ENCODE data around the gene PGM1. TPM values are rescaled to one million over a fixed set of nuclear protein-coding genes. Genes with fewer than 3 reads are reported as not detected.

Gene PGM1
- total and polyA plus RNA-seq, 2 of the 13 experiments (the other 11 are each of a cell fraction or from before 2014, with no cell fraction given) = 51.6 to 105 TPM

DNA sequence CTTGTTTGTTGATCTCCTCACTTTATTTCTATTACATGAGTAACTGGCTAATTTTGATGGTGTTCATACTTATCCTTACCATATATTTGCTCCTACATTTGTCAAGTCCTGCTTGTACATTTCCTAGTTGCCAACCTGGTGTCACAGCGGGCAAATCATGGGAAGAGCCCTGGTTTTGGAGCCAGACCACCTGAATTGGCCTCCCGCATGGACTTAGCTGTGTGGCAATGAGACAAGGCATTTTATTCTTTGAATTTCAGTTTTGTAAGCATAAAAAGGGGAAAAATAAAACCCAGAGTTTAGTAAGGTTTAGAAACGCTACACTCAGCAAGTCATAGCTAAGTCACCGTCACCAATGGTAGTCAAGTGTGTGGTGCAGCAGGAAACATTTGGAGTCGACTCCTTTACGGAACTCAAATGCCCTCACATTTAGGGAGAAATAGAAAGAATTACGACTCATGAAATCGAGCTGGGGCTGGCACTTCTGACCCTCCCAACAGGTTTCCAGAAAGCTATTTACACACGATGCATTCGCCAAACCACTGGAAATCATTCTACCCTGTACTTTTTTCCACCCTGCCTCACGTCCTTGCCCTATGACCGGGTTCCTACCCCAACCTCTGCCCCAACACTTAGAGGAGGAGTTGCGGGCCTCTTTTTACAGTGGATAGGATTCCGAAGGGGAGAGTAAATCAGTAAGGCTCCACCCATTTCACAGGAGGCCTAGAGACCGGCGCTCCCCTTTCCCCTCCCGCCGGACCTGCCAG is 492 bp upstream of the PGM1 start (continued):
- TF ChIP-seq, protein P1, sequence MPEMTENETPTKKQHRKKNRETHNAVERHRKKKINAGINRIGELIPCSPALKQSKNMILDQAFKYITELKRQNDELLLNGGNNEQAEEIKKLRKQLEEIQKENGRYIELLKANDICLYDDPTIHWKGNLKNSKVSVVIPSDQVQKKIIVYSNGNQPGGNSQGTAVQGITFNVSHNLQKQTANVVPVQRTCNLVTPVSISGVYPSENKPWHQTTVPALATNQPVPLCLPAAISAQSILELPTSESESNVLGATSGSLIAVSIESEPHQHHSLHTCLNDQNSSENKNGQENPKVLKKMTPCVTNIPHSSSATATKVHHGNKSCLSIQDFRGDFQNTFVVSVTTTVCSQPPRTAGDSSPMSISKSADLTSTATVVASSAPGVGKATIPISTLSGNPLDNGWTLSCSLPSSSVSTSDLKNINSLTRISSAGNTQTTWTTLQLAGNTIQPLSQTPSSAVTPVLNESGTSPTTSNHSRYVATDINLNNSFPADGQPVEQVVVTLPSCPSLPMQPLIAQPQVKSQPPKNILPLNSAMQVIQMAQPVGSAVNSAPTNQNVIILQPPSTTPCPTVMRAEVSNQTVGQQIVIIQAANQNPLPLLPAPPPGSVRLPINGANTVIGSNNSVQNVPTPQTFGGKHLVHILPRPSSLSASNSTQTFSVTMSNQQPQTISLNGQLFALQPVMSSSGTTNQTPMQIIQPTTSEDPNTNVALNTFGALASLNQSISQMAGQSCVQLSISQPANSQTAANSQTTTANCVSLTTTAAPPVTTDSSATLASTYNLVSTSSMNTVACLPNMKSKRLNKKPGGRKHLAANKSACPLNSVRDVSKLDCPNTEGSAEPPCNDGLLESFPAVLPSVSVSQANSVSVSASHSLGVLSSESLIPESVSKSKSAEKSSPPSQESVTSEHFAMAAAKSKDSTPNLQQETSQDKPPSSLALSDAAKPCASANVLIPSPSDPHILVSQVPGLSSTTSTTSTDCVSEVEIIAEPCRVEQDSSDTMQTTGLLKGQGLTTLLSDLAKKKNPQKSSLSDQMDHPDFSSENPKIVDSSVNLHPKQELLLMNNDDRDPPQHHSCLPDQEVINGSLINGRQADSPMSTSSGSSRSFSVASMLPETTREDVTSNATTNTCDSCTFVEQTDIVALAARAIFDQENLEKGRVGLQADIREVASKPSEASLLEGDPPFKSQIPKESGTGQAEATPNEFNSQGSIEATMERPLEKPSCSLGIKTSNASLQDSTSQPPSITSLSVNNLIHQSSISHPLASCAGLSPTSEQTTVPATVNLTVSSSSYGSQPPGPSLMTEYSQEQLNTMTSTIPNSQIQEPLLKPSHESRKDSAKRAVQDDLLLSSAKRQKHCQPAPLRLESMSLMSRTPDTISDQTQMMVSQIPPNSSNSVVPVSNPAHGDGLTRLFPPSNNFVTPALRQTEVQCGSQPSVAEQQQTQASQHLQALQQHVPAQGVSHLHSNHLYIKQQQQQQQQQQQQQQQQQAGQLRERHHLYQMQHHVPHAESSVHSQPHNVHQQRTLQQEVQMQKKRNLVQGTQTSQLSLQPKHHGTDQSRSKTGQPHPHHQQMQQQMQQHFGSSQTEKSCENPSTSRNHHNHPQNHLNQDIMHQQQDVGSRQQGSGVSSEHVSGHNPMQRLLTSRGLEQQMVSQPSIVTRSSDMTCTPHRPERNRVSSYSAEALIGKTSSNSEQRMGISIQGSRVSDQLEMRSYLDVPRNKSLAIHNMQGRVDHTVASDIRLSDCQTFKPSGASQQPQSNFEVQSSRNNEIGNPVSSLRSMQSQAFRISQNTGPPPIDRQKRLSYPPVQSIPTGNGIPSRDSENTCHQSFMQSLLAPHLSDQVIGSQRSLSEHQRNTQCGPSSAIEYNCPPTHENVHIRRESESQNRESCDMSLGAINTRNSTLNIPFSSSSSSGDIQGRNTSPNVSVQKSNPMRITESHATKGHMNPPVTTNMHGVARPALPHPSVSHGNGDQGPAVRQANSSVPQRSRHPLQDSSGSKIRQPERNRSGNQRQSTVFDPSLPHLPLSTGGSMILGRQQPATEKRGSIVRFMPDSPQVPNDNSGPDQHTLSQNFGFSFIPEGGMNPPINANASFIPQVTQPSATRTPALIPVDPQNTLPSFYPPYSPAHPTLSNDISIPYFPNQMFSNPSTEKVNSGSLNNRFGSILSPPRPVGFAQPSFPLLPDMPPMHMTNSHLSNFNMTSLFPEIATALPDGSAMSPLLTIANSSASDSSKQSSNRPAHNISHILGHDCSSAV (CRISPR knock-in tag; IDR thresholded peaks at IDR 0.05; ENCODE audit: borderline replicate concordance) = no peak
- TF ChIP-seq, protein P2, sequence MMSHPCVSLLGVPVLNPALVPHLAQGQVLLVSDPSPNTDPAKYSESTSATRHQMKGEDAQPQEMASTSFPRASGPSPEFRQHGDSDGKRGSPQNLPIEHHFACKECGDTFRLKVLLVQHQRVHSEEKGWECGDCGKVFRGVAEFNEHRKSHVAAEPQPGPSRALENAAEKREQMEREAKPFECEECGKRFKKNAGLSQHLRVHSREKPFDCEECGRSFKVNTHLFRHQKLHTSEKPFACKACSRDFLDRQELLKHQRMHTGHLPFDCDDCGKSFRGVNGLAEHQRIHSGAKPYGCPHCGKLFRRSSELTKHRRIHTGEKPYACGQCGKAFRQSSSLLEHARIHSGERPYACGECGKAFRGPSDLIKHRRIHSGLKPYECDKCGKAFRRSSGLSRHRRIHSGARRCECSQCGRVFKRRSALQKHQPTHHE (CRISPR knock-in tag; IDR thresholded peaks at IDR 0.05; ENCODE audit: borderline replicate concordance) = peak; percentile 39; the same call in 1 of the 2 replicates
- TF ChIP-seq RXRB (CRISPR knock-in tag; IDR thresholded peaks at IDR 0.05; ENCODE audit: borderline replicate concordance) = no peak
- TF ChIP-seq HNRNPK (IDR thresholded peaks at IDR 0.05; ENCODE audit: low read depth, low read length, poor library complexity, severe bottlenecking) = no peak
- no peak for TF ChIP-seq MLLT10 (CRISPR knock-in tag; IDR thresholded peaks at IDR 0.05)
- TF ChIP-seq RBAK (CRISPR knock-in tag; IDR thresholded peaks at IDR 0.05) = no peak
- TF ChIP-seq ZNF12 (CRISPR knock-in tag; IDR thresholded peaks at IDR 0.05) = no peak
- TF ChIP-seq, protein P3, sequence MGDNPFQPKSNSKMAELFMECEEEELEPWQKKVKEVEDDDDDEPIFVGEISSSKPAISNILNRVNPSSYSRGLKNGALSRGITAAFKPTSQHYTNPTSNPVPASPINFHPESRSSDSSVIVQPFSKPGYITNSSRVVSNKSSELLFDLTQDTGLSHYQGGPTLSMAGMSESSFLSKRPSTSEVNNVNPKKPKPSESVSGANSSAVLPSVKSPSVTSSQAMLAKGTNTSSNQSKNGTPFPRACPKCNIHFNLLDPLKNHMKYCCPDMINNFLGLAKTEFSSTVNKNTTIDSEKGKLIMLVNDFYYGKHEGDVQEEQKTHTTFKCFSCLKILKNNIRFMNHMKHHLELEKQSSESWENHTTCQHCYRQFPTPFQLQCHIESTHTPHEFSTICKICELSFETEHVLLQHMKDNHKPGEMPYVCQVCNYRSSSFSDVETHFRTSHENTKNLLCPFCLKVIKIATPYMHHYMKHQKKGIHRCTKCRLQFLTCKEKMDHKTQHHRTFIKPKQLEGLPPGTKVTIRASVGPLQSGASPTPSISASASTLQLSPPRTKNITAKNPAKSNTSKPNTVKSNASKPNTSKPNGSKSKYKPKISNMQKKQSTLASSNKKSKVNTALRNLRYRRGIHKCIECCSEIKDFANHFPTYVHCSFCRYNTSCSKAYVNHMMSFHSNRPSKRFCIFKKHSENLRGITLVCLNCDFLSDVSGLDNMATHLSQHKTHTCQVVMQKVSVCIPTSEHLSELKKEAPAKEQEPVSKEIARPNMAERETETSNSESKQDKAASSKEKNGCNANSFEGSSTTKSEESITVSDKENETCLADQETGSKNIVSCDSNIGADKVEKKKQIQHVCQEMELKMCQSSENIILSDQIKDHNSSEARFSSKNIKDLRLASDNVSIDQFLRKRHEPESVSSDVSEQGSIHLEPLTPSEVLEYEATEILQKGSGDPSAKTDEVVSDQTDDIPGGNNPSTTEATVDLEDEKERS (CRISPR knock-in tag; IDR thresholded peaks at IDR 0.05) = no peak
- TF ChIP-seq ZNF775 (CRISPR knock-in tag; IDR thresholded peaks at IDR 0.05; ENCODE audit: borderline replicate concordance) = peak; percentile 69; the same call in 1 of the 2 replicates
- TF ChIP-seq, protein P4, sequence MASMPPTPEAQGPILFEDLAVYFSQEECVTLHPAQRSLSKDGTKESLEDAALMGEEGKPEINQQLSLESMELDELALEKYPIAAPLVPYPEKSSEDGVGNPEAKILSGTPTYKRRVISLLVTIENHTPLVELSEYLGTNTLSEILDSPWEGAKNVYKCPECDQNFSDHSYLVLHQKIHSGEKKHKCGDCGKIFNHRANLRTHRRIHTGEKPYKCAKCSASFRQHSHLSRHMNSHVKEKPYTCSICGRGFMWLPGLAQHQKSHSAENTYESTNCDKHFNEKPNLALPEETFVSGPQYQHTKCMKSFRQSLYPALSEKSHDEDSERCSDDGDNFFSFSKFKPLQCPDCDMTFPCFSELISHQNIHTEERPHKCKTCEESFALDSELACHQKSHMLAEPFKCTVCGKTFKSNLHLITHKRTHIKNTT (CRISPR knock-in tag; IDR thresholded peaks at IDR 0.05) = no peak
- TF ChIP-seq, protein P5, sequence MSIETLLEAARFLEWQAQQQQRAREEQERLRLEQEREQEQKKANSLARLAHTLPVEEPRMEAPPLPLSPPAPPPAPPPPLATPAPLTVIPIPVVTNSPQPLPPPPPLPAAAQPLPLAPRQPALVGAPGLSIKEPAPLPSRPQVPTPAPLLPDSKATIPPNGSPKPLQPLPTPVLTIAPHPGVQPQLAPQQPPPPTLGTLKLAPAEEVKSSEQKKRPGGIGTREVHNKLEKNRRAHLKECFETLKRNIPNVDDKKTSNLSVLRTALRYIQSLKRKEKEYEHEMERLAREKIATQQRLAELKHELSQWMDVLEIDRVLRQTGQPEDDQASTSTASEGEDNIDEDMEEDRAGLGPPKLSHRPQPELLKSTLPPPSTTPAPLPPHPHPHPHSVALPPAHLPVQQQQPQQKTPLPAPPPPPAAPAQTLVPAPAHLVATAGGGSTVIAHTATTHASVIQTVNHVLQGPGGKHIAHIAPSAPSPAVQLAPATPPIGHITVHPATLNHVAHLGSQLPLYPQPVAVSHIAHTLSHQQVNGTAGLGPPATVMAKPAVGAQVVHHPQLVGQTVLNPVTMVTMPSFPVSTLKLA (IDR thresholded peaks at IDR 0.05) = no peak

Data from HepG2 (cell line).